ENCODE measurements around the gene CATSPERZ. TPM values are rescaled to one million over a fixed set of nuclear protein-coding genes. Genes with fewer than 3 reads are reported as not detected.
A peak's percentile ranks its signal among the peaks of the same experiment; 100 is the strongest.

CATSPERZ gene
- total and polyA plus RNA-seq, 2 of the 8 experiments (the other 6 are each of a cell fraction or from before 2014, with no cell fraction given), result 0.77 TPM; not detected in 1

- TF ChIP-seq NANOG (IDR thresholded peaks at IDR 0.05; ENCODE audit: insufficient read depth, low read depth, low read length, poor library complexity, severe bottlenecking), result no peak
- TF ChIP-seq ATF2 (IDR thresholded peaks at IDR 0.05; ENCODE audit: low read length), result no peak
- TF ChIP-seq CREB1 (IDR thresholded peaks at IDR 0.05), result peak; percentile 24; the same call in 1 of the 2 replicates
- TF ChIP-seq EZH2 (IDR thresholded peaks at IDR 0.05; ENCODE audit: low read depth, low read length, severe bottlenecking), result no peak
- no peak for TF ChIP-seq GTF2F1 (IDR thresholded peaks at IDR 0.05; ENCODE audit: borderline replicate concordance, low read depth, low read length)
- no peak for TF ChIP-seq JUND (IDR thresholded peaks at IDR 0.05; ENCODE audit: low read length)
- no peak for TF ChIP-seq RXRA (IDR thresholded peaks at IDR 0.05; ENCODE audit: insufficient read depth, low read depth, low read length)
- no peak for TF ChIP-seq MAFK (IDR thresholded peaks at IDR 0.05; ENCODE audit: low read depth, low read length)
- TF ChIP-seq SP2 (IDR thresholded peaks at IDR 0.05; ENCODE audit: low read length), result no peak
- no peak for TF ChIP-seq EP300 (IDR thresholded peaks at IDR 0.05; ENCODE audit: borderline replicate concordance in 1 of 2, low read depth in 2 of 2, low read length in 2 of 2)
- no peak for TF ChIP-seq KDM5A (IDR thresholded peaks at IDR 0.05; ENCODE audit: low read length)
- peak in 1 of 2 experiments; percentile 60; a peak in 1 of 4 replicates for TF ChIP-seq SIN3A (conservative IDR thresholded peaks at IDR 0.05 in 1 of 2, IDR thresholded peaks at IDR 0.05 in 1 of 2; ENCODE audit: low read depth in 1 of 2, low read length in 2 of 2)
- no peak for TF ChIP-seq SAP30 (IDR thresholded peaks at IDR 0.05; ENCODE audit: insufficient read depth, insufficient replicate concordance, low read length)
- TF ChIP-seq GABPA (IDR thresholded peaks at IDR 0.05; ENCODE audit: borderline replicate concordance, insufficient read depth, low read length), result peak; percentile 24; the same call in 1 of the 2 replicates
- no peak for TF ChIP-seq SIRT6 (IDR thresholded peaks at IDR 0.05; ENCODE audit: low read length)
- TF ChIP-seq TAF7 (optimal IDR thresholded peaks at IDR 0.05; ENCODE audit: borderline replicate concordance, low read depth, low read length), result no peak
- TF ChIP-seq BCL11A (IDR thresholded peaks at IDR 0.05; ENCODE audit: low read depth in 2 of 2, low read length in 2 of 2), result no peak
- TF ChIP-seq BRCA1 (IDR thresholded peaks at IDR 0.05; ENCODE audit: low read depth, low read length), result no peak
- TF ChIP-seq CBX8 (IDR thresholded peaks at IDR 0.05; ENCODE audit: borderline replicate concordance, low read depth, low read length), result no peak
- TF ChIP-seq MAX (IDR thresholded peaks at IDR 0.05), result peak; percentile 33
- TF ChIP-seq TEAD4 (IDR thresholded peaks at IDR 0.05; ENCODE audit: low read depth, low read length), result no peak
- no peak for TF ChIP-seq POU5F1 (IDR thresholded peaks at IDR 0.05; ENCODE audit: low read depth, low read length)
- no peak; the same call in 1 of the 2 replicates for TF ChIP-seq TAF1 (IDR thresholded peaks at IDR 0.05; ENCODE audit: low read depth, low read length)
Observed at GRCh38 chr11:64340671-64341335, 40.6 kb downstream of the CATSPERZ start (continued).
